ENCODE results near the gene CEP72.

The CEP72 gene, protein sequence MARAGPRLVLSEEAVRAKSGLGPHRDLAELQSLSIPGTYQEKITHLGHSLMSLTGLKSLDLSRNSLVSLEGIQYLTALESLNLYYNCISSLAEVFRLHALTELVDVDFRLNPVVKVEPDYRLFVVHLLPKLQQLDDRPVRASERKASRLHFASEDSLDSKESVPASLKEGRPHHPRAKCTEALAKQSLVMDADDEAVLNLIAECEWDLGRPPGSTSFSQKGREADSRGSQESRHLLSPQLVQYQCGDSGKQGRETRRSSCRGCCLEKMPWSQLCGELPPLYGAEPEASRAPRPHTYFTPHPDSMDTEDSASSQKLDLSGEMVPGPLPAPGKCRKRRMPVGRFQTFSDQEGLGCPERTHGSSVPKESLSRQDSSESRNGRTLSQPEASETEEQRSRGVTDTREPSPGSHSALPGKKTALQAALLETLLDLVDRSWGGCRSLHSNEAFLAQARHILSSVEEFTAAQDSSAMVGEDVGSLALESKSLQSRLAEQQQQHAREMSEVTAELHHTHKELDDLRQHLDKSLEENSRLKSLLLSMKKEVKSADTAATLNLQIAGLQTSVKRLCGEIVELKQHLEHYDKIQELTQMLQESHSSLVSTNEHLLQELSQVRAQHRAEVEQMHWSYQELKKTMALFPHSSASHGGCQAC

DNA sequence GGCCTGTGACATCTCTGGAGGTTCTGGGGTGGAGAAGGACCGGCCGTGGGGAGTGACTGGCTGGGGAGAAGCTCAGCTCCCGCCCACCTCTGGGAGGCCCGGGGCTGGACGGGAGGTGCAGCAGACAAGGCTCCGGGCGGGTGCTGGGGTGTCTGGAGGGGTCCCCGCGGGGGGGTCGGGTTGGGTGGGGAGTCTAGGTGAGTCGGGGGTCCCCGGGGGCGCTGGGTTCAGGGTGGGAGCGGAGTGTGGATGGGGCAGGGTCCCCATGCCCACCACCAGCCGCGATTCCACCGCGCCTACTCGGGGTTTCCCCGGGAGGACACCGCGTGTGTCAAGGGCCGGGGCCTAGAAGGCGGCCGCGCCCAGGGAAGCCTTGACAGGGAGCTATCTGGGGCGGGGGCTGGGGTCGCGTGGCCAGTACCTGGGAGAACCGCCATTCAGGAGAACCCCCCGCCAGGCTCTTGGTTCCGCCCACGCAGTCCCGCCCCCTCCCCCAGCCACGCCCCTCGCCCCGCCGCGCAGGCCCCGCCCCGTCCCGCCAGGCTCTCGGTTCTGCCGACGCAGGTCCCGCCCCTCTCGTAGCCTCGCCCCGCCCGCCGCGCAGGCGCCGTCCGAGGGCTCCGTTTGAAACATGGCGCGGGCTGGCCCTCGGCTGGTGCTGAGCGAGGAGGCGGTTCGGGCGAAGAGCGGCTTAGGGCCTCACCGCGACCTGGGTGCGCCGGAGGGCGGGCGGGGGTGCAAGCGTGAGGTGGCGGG is at the start of gene CEP72:
CEP72 (plus strand) TSS at position 610 of the 756 bp plus-strand sequence; CDS start at position 632, 22 bp downstream.
- Mint-ChIP-seq H3K27me3 (ENCODE audit: low read depth, poor library complexity) (peaks cover 16% of the 10 kb centered on the region), H3K4me1 (peaks cover 41% of the 10 kb centered on the region), H3K4me3 (peak within 1 kb of the TSS; percentile 96), H3K36me3 (ENCODE audit: low read depth) (peaks cover 37% of the 10 kb centered on the region), H3K9me3 (peaks cover 34% of the 10 kb centered on the region), H3K27ac (peak within 1 kb of the TSS; percentile 40)
- no peak for TF ChIP-seq CTCF (IDR thresholded peaks at IDR 0.05)
- peak; percentile 97 for DNase-seq

- Mint-ChIP-seq H3K27ac (no peak overlapping the region), H3K27me3 (ENCODE audit: low read depth, poor library complexity) (peaks cover 32% of the 10 kb centered on the region), H3K9me3 (peaks cover 17% of the 10 kb centered on the region), H3K4me3 (peak overlapping the region; percentile 20), H3K36me3 (ENCODE audit: low read depth) (no peaks in the 10 kb centered on the region), H3K4me1 (peaks cover 16% of the 10 kb centered on the region)
- DNase-seq, result no peak
- TF ChIP-seq CTCF (IDR thresholded peaks at IDR 0.05), result no peak
These were observed 46.2 kb upstream of the CEP72 start for GRCh38 chr5:565782-566440.

- DNase-seq, result no peak
- Mint-ChIP-seq H3K36me3 (ENCODE audit: low read depth) (no peaks in the 10 kb centered on the region), H3K27me3 (ENCODE audit: low read depth, poor library complexity) (peaks cover 26% of the 10 kb centered on the region), H3K4me3 (no peak overlapping the region), H3K4me1 (peaks cover 20% of the 10 kb centered on the region), H3K9me3 (peaks cover 15% of the 10 kb centered on the region), H3K27ac (no peak overlapping the region)
- no peak for TF ChIP-seq CTCF (IDR thresholded peaks at IDR 0.05)
These were observed 45.4 kb upstream of the CEP72 start for GRCh38 chr5:566636-567309.

GRCh38 chr5:567664-568060 is 44.5 kb upstream of the CEP72 start:
- no peak for TF ChIP-seq CTCF (IDR thresholded peaks at IDR 0.05)
- Mint-ChIP-seq H3K27me3 (ENCODE audit: low read depth, poor library complexity) (peaks cover 28% of the 10 kb centered on the region), H3K36me3 (ENCODE audit: low read depth) (no peaks in the 10 kb centered on the region), H3K4me3 (no peak overlapping the region), H3K9me3 (peaks cover 15% of the 10 kb centered on the region), H3K27ac (no peak overlapping the region), H3K4me1 (peaks cover 29% of the 10 kb centered on the region)
- DNase-seq, result no peak

- Mint-ChIP-seq H3K4me3 (no peak overlapping the region), H3K4me1 (peaks cover 34% of the 10 kb centered on the region), H3K27ac (no peak overlapping the region), H3K36me3 (ENCODE audit: low read depth) (no peaks in the 10 kb centered on the region), H3K9me3 (peaks cover 15% of the 10 kb centered on the region), H3K27me3 (ENCODE audit: low read depth, poor library complexity) (peaks cover 28% of the 10 kb centered on the region)
- TF ChIP-seq CTCF (IDR thresholded peaks at IDR 0.05), result no peak
- no peak for DNase-seq
These were observed 43.9 kb upstream of the CEP72 start for GRCh38 chr5:568061-568781.
